Stimulated activated naive CD8-positive, alpha-beta T cell treated with anti-CD3 and anti-CD28 coated beads, Interleukin-15, amount 100 ng/mL, for 72 hours (primary cell): ENCODE results near the gene WSB1.
"Not testable (repeated sequence)": the region's sequence is repeated elsewhere in the genome, so short reads cannot be mapped to it uniquely, and the experiment has no call there.

Source experiments
- ATAC-seq: fragments of 150-1000 bp; cut with Tn5 transposase; 2 replicates; pipeline ENCODE4 v1.10.0; 2021; ENCODE audit warnings: mild to moderate bottlenecking, moderate library complexity
- DNase-seq, 2 donors: peaks; one replicate each; pipeline ENCODE4 v3.0.0; 2021 to 2022
- H3K27ac Mint-ChIP-seq, 2 donors: one replicate each; pipeline ENCODE4 v1.8.0; 2022; ENCODE audit warnings: mild to moderate bottlenecking in 2 of 2, mixed read lengths in 2 of 2, moderate library complexity in 2 of 2
- H3K27me3 Mint-ChIP-seq: one replicate; pipeline ENCODE4 v1.8.0; 2022; ENCODE audit warnings: mixed read lengths
- H3K4me1 Mint-ChIP-seq: one replicate; pipeline ENCODE4 v1.8.0; 2022; ENCODE audit warnings: mild to moderate bottlenecking, mixed read lengths
- H3K4me3 Mint-ChIP-seq, 2 donors: one replicate each; pipeline ENCODE4 v1.8.0; 2022; ENCODE audit warnings: mild to moderate bottlenecking in 2 of 2, mixed read lengths in 2 of 2, moderate library complexity in 1 of 2
- H3K9me3 Mint-ChIP-seq, 2 donors: one replicate each; pipeline ENCODE4 v1.8.0; 2022; ENCODE audit warnings: mixed read lengths in 2 of 2

The WSB1 gene

DNA sequence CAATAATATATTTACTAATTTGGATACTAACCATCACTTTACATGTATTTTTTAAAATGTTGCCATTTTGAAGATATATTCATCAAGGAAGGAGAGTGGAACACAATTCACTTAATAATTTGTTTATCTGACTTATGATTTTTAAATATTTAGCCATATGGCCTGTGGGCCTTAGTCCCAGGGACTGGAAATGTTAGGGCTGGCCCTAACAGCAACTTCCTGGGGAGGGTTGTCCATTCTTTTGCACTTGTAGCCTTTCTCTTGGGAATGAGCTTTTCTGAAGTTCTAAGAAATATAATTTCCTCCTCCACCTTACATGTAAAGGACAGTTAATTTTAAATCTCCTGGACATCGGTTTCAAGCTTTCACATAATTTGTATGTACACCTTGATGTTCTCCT lies 27.7 kb upstream of the WSB1 start:
- DNase-seq (no peak), ATAC-seq (no peak)
- H3K4me3 Mint-ChIP-seq = no peak overlapping the region
- no peaks in the 10 kb centered on the region for H3K4me1 Mint-ChIP-seq
- H3K27me3 Mint-ChIP-seq = peaks cover 18% of the 10 kb centered on the region
- no peaks in the 10 kb centered on the region for H3K9me3 Mint-ChIP-seq
- no peak overlapping the region for H3K27ac Mint-ChIP-seq

DNA sequence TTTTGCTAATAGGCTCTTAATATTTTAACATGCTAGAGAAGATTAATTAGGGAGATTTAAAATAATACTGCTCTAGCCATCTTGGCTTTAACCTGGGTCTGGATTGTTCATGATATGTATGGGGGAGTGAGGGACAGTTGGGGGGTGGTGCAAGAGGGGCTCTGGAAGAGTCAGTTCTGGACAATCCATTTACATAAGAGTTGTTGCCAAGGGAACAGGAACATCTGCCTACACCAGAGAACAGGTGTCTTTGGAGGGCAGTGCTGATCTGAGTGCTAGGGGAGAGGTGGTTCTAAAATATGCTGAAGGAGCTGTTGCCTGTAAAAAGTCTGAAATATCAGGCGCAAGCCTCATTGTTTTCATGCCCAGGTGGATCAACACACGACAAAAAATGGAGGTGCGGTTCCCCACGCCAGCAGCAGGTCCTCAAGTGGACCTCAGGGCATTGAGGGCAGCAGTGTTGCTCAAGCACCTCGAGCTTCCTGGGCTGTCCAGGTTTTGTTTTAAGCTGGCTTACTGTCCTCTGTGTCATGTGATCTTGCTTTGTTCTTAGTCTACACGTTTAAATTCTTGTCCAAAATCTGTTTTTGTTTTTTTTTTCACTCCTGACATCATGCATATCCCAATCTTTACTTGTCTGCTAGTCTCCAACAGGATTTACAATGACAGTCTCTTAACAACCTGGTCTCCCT lies 25.4 kb upstream of the WSB1 start:
- DNase-seq (no peak), ATAC-seq (no peak)
- Mint-ChIP-seq H3K4me1 (no peaks in the 10 kb centered on the region), H3K4me3 (no peak overlapping the region), H3K27me3 (peaks cover 18% of the 10 kb centered on the region), H3K9me3 (no peaks in the 10 kb centered on the region), H3K27ac (no peak overlapping the region)

DNA sequence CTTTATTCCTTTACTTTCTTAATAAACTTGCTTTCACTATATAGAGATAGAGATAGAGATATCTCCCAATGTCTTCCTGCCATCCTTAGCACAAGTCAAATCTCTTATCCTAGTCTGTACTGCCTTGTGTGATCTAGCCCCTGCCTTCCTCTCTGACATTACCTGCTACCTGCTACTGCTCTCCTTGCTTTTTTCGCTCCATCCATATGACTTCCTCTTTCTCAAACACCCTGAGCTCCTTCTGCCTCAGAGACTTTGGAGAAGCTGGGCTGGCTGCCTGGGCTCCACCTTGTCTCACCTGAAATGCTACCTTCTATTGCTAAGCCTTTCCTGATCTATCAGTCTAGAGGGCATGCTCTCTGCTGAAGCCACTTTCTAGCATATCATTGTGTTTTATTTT lies 24.7 kb upstream of the WSB1 start:
- no peak for DNase-seq
- Mint-ChIP-seq H3K4me1 (no peaks in the 10 kb centered on the region), H3K27me3 (peaks cover 18% of the 10 kb centered on the region), H3K9me3 (no peaks in the 10 kb centered on the region), H3K4me3 (no peak overlapping the region), H3K27ac (no peak overlapping the region)
- no peak for ATAC-seq

DNA sequence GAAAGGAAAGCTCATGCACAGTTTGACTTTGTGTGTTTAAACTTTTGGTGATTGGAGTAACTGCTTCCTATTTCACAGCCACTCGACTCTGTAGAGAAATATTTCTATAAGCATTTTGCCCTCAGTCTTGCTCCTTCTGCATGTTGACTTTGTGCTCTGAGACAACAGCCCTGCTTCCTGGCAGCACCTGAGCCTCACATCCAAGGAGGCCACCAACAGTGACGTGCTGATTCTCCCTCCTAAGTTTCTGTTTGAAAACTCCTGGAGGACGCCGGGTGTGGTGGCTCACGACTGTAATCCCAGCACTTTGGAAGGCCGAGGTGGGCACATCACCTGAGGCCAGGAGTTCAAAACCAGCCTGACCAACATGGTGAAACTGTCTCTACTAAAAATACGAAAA lies 23.9 kb upstream of the WSB1 start:
- ATAC-seq = no peak
- Mint-ChIP-seq H3K27ac (no peak overlapping the region), H3K4me1 (no peaks in the 10 kb centered on the region), H3K27me3 (peaks cover 18% of the 10 kb centered on the region), H3K4me3 (no peak overlapping the region), H3K9me3 (no peaks in the 10 kb centered on the region)
- no peak for DNase-seq

DNA sequence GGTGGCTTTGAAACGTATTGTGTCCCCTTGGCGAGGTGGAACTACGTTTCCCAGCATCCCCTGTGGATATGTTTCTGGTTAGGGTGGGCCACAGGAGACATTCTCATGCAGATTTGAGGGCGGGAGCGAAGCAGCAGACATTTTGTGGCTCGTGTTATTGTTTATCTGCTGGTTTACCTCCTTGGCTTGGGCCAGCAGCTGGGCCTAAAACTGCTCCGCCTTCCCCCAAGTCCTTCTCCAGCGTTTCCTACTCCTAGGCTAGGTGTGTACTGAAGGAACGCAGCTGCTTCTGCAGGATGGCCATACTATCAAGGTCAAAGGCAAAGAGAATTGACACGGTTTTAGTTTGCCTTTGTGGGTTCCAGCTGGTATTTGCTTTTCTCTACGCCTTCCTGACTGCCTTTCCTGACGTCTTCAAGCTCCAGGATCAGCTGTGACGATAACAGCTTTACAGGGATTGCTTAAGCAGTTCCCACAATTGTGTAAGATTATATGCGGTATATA lies 17.2 kb upstream of the WSB1 start:
- H3K4me3 Mint-ChIP-seq = no peak overlapping the region

GRCh38 chr17:27279132-27279531 lies 14.8 kb upstream of the WSB1 start:
- not testable (repeated sequence) for ATAC-seq, H3K27me3 Mint-ChIP-seq, H3K4me3 Mint-ChIP-seq, H3K27ac Mint-ChIP-seq, H3K9me3 Mint-ChIP-seq, H3K4me1 Mint-ChIP-seq, DNase-seq

More for the DNA sequence above, 17.2 kb upstream of the WSB1 start:
- Mint-ChIP-seq H3K27ac (no peak overlapping the region), H3K27me3 (no peaks in the 10 kb centered on the region), H3K4me1 (no peaks in the 10 kb centered on the region), H3K9me3 (no peaks in the 10 kb centered on the region)
- DNase-seq = no peak
- ATAC-seq = no peak

DNA sequence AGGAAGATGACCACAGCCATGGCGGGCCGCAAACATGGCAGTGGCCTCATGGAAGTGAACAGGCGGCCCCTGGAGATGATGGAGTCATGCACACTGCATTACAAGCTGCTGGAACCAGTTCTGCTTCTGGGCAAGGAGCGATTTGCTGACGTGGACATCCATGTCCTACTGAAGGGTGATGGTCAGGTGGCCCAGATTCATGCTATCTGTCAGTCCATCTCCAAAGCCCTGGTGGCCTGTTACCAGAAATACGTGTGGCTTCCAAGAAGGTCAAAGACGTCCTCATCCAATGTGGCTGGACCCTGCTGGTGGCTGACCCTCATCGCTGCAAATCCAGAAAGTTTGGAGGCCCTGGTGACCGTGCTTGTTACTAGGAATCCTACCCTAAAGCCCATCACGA lies 13.4 kb upstream of the WSB1 start:
- Mint-ChIP-seq H3K27me3 (no peaks in the 10 kb centered on the region), H3K4me1 (peaks cover 6% of the 10 kb centered on the region), H3K4me3 (no peak overlapping the region), H3K9me3 (no peaks in the 10 kb centered on the region), H3K27ac (no peak overlapping the region)
- DNase-seq (no peak), ATAC-seq (no peak)

DNA sequence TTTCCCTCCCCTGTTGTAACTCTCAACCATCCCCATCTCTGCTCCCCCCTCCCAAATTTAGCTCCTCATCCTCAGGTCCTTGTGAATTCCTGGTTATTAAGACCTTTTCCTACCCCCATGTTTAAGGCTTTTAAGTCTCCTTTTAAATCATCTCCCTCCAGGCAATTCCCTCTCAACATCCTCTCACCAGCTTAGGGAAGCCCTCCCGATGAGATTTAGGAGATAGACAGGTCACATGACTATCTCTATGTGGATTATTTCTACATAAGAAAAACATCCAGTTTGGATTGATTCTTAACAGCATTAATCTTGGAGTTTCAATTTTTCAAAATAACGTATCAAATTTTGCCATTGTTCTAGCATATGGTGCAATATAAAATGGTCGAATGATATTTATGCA lies 12.5 kb upstream of the WSB1 start:
- H3K27me3 Mint-ChIP-seq = no peaks in the 10 kb centered on the region
- ATAC-seq (no peak), DNase-seq (no peak)
- H3K4me3 Mint-ChIP-seq = no peak overlapping the region
- H3K4me1 Mint-ChIP-seq = peaks cover 6% of the 10 kb centered on the region
- H3K27ac Mint-ChIP-seq = no peak overlapping the region
- no peaks in the 10 kb centered on the region for H3K9me3 Mint-ChIP-seq

- no peak overlapping the region for H3K27ac Mint-ChIP-seq
- DNase-seq (no peak), ATAC-seq (no peak)
- H3K9me3 Mint-ChIP-seq = no peaks in the 10 kb centered on the region
- H3K4me1 Mint-ChIP-seq = peaks cover 6% of the 10 kb centered on the region
- H3K4me3 Mint-ChIP-seq = no peak overlapping the region
- H3K27me3 Mint-ChIP-seq = no peaks in the 10 kb centered on the region
Measured at GRCh38 chr17:27282054-27282551, 11.8 kb upstream of the WSB1 start.

DNA sequence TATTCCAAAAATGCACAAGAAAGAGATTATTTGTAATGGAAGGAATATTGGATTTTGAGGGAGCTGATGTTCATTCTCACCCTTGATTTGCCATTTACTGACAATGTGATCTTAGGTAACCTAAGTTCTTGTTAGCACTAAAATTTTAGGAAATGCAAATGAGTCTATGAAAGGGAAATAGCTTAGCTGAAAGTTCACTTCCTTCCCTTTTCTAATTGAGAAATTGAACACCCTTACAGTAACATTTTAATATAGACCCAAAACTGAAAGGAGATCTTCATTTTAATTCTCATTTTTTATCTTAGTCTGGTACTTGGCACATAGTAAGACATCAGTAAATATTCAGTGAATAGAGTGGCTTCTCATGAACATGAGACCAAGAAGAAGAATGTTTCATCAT lies 10.9 kb upstream of the WSB1 start:
- Mint-ChIP-seq H3K4me3 (no peak overlapping the region), H3K9me3 (no peaks in the 10 kb centered on the region), H3K27ac (no peak overlapping the region), H3K27me3 (no peaks in the 10 kb centered on the region), H3K4me1 (peaks cover 6% of the 10 kb centered on the region)
- no peak for ATAC-seq
- no peak for DNase-seq

GRCh38 chr17:27283751-27284150 lies 10.2 kb upstream of the WSB1 start:
- no peak for DNase-seq
- no peaks in the 10 kb centered on the region for H3K27me3 Mint-ChIP-seq

DNA sequence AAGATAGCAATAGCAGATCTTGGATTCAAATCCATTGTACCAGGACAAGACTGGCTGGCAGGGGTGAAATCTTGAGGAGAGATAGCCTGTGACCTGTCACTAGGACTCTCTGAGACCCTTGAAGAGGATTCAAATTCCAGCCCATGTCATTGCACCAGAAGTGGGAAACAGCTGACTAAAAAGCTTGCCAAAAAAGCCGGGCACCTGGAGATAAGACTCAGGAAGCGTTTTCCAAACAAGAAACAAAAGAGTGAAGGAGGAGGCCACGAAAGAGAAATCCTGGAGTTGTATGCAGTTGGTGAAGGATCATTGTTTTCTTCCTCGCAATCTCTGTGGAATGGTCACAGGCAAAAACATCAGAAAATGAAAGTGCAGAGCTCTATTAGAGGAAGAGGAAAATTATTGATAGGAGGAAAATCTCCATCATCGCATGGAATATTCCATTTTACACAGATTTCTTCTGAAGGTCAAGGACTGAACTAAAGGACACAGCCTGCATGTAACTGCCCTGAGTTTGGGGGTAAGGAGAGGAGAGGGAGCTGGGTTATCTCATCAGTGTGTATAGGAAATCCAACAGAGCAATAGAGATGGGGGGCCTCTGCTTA lies 9.0 kb upstream of the WSB1 start:
- Mint-ChIP-seq H3K9me3 (no peaks in the 10 kb centered on the region), H3K4me3 (no peak overlapping the region)

More at GRCh38 chr17:27283751-27284150, 10.2 kb upstream of the WSB1 start:
- H3K4me1 Mint-ChIP-seq = peaks cover 6% of the 10 kb centered on the region
- no peaks in the 10 kb centered on the region for H3K9me3 Mint-ChIP-seq
- no peak overlapping the region for H3K27ac Mint-ChIP-seq
- ATAC-seq = no peak
- H3K4me3 Mint-ChIP-seq = no peak overlapping the region

GRCh38 chr17:27285516-27285915 lies 8.4 kb upstream of the WSB1 start:
- H3K27ac Mint-ChIP-seq = peak overlapping the region in 1 of 2 donors; percentile 63
- no peaks in the 10 kb centered on the region for H3K27me3 Mint-ChIP-seq
- no peak for DNase-seq

More for the DNA sequence above, 9.0 kb upstream of the WSB1 start:
- Mint-ChIP-seq H3K4me1 (peaks cover 6% of the 10 kb centered on the region), H3K27me3 (no peaks in the 10 kb centered on the region), H3K27ac (no peak overlapping the region)
- DNase-seq (no peak), ATAC-seq (no peak)

DNA sequence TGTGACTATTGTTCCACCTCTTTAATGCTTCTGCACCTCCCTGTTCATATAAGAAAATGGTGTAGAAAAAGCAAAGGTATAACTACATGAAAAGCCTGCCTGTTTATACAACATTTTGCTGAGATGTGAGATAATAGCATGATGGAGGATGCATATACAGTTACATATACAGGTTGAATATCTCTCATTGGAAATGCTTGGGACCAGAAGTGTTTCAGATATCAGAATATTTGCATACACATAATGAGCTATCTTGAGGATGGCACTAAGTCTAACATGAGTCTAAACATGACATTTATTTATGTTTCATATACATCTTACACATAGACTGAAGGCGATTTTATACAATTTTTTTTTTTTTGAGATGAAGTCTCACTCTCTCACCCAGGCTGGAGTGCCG lies 5.7 kb upstream of the WSB1 start:
- Mint-ChIP-seq H3K27ac (no peak overlapping the region), H3K4me1 (peaks cover 10% of the 10 kb centered on the region), H3K27me3 (no peaks in the 10 kb centered on the region), H3K9me3 (no peaks in the 10 kb centered on the region), H3K4me3 (no peak overlapping the region)
- DNase-seq (no peak), ATAC-seq (no peak)

More at GRCh38 chr17:27285516-27285915, 8.4 kb upstream of the WSB1 start:
- ATAC-seq = no peak
- no peaks in the 10 kb centered on the region for H3K9me3 Mint-ChIP-seq
- no peak overlapping the region for H3K4me3 Mint-ChIP-seq
- peaks cover 6% of the 10 kb centered on the region for H3K4me1 Mint-ChIP-seq

DNA sequence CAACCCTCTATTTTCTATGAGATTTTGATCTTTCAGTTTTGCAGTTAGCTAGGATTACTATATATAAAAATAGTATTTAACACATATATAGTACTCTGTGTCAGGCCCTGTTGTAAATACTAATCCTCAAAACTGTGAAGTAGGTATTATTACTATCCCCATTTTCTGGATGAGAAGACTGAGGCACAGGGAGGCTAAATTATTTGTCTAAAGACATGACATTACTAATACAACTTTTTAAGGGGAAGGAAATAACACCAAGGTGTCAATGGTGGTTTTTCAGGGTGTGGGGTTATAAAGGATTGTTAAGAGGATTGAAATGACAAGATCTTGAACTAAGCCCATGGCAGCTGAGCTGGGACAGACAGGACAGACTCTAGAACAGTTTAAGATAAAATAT lies 4.1 kb upstream of the WSB1 start:
- Mint-ChIP-seq H3K27me3 (no peaks in the 10 kb centered on the region), H3K4me3 (no peak overlapping the region), H3K4me1 (peaks cover 14% of the 10 kb centered on the region), H3K9me3 (no peaks in the 10 kb centered on the region), H3K27ac (peak overlapping the region; percentile 27 to 37)
- DNase-seq (no peak), ATAC-seq (no peak)

- ATAC-seq (no peak), DNase-seq (no peak)
- H3K9me3 Mint-ChIP-seq = no peaks in the 10 kb centered on the region
- H3K27me3 Mint-ChIP-seq = no peaks in the 10 kb centered on the region
- no peak overlapping the region for H3K4me3 Mint-ChIP-seq
- H3K4me1 Mint-ChIP-seq = peaks cover 21% of the 10 kb centered on the region
- no peak overlapping the region for H3K27ac Mint-ChIP-seq
Measured at GRCh38 chr17:27290916-27291598, 2.9 kb upstream of the WSB1 start.
